HepG2 (cell line): ENCODE measurements around the gene MLLT10. TPM values are rescaled to one million over a fixed set of nuclear protein-coding genes. Genes with fewer than 3 reads are reported as not detected.

ENCODE experiments used
- CCDC6 ChIP-seq: sonication (generic); formaldehyde crosslinking; IDR thresholded peaks from 2 replicates; pipeline ENCODE4 v1.8.1; 2022; ENCODE audit warnings: mild to moderate bottlenecking, missing genetic modification reagents, moderate library complexity
- CREM ChIP-seq, 2 experiments: sonication (generic) in 1 of 2; formaldehyde crosslinking in 1 of 2; IDR thresholded peaks; 2 replicates each; pipeline versions ENCODE4 v1.4.0 to v1.6.1; 2016 to 2020; ENCODE audit warnings: antibody characterized with exemption in 1 of 2, mild to moderate bottlenecking in 1 of 2, missing genetic modification reagents in 1 of 2
- MAFF ChIP-seq: IDR thresholded peaks from 2 replicates; pipeline ENCODE4 v1.6.1; 2011; ENCODE audit warnings: low read depth, low read length, improper control_type of control experiment
- MAFG ChIP-seq: sonication (generic); formaldehyde crosslinking; IDR thresholded peaks from 2 replicates; pipeline ENCODE4 v1.5.1; 2020; ENCODE audit warnings: mild to moderate bottlenecking, missing genetic modification reagents
- MBNL3 ChIP-seq: fragments of 250-450 bp; sonication (Bioruptor Pico); conservative IDR thresholded peaks from 2 replicates; pipeline ENCODE4 v1.8.0; 2022; ENCODE audit warnings: mild to moderate bottlenecking, inconsistent platforms
- PCBP1 ChIP-seq: fragments of 200-400 bp; formaldehyde crosslinking; IDR thresholded peaks from 2 replicates; pipeline ENCODE4 v1.6.1; 2017; ENCODE audit warnings: mild to moderate bottlenecking, low read depth, low read length, borderline replicate concordance
- SRSF1 ChIP-seq: fragments of 200-400 bp; formaldehyde crosslinking; optimal IDR thresholded peaks from 2 replicates; pipeline ENCODE3; 2017; ENCODE audit warnings: mild to moderate bottlenecking, low read depth, low read length, moderate library complexity
- ZEB1 ChIP-seq: IDR thresholded peaks from 2 replicates; pipeline ENCODE4 v1.6.1; 2012; ENCODE audit warnings: mild to moderate bottlenecking, low read depth, inconsistent platforms; ENCODE audit not compliant: insufficient replicate concordance
- ZFX ChIP-seq: sonication (generic); formaldehyde crosslinking; IDR thresholded peaks from 2 replicates; pipeline ENCODE4 v1.4.0; 2020; ENCODE audit warnings: mild to moderate bottlenecking, low read depth, missing genetic modification reagents, moderate library complexity
- ZNF143 ChIP-seq: sonication (generic); formaldehyde crosslinking; IDR thresholded peaks from 2 replicates; pipeline ENCODE4 v1.4.0; 2020; ENCODE audit warnings: missing genetic modification reagents
- ZNF3 ChIP-seq: IDR thresholded peaks from 2 replicates; pipeline ENCODE4 v1.7.0; 2017; ENCODE audit warnings: inconsistent platforms
- polyA plus RNA-seq, 8 experiments: library from polyadenylated mRNA; depleted of rRNA in 3 of 8; stranded (reverse) in 7 of 8; unstranded in 1 of 8; fragments of >200 nt; fragmentation: Illumina TruSeq in 4 of 8; extraction: Trizol in 4 of 8; gene quantifications; 2 replicates each; pipeline versions ENCODE4 v1.2.1 to v1.2.3, GENCODE V29; 2011 to 2016; ENCODE audit warnings: low read depth in 4 of 8, missing spikeins in 1 of 8, mixed read lengths in 1 of 8; ENCODE audit not compliant: insufficient read depth in 1 of 8
- total RNA-seq, 5 experiments: library from RNA; depleted of rRNA; stranded (reverse); fragments of >200 nt; fragmentation: Illumina TruSeq; extraction: Trizol; gene quantifications; 2 replicates each; pipeline ENCODE4 v1.2.3, GENCODE V29; 2016; ENCODE audit warnings: low read depth in 1 of 5
- TF ChIP-seq, protein P1 (sequence below): sonication (generic); formaldehyde crosslinking; IDR thresholded peaks from 2 replicates; pipeline ENCODE4 v1.5.0; 2020; ENCODE audit warnings: mild to moderate bottlenecking, missing genetic modification reagents
- TF ChIP-seq, protein P2 (sequence below): sonication (generic); formaldehyde crosslinking; IDR thresholded peaks from 2 replicates; pipeline ENCODE4 v1.4.0; 2020; ENCODE audit warnings: mild to moderate bottlenecking, missing genetic modification reagents
- TF ChIP-seq, protein P3 (sequence below): sonication (generic); formaldehyde crosslinking; IDR thresholded peaks from 2 replicates; pipeline ENCODE4 v1.4.0; 2020; ENCODE audit warnings: missing genetic modification reagents
- TF ChIP-seq, protein P4 (sequence below): sonication (generic); formaldehyde crosslinking; IDR thresholded peaks from 2 replicates; pipeline ENCODE4 v1.4.0; 2020; ENCODE audit warnings: missing genetic modification reagents, borderline replicate concordance
- TF ChIP-seq, protein P5 (sequence below): sonication (generic); formaldehyde crosslinking; IDR thresholded peaks from 2 replicates; pipeline ENCODE4 v1.5.0; 2020; ENCODE audit warnings: mild to moderate bottlenecking, missing genetic modification reagents

MLLT10 gene
- total and polyA plus RNA-seq, 2 of the 13 experiments (the other 11 are each of a cell fraction or from before 2014, with no cell fraction given) = 51.3 to 84.1 TPM

DNA sequence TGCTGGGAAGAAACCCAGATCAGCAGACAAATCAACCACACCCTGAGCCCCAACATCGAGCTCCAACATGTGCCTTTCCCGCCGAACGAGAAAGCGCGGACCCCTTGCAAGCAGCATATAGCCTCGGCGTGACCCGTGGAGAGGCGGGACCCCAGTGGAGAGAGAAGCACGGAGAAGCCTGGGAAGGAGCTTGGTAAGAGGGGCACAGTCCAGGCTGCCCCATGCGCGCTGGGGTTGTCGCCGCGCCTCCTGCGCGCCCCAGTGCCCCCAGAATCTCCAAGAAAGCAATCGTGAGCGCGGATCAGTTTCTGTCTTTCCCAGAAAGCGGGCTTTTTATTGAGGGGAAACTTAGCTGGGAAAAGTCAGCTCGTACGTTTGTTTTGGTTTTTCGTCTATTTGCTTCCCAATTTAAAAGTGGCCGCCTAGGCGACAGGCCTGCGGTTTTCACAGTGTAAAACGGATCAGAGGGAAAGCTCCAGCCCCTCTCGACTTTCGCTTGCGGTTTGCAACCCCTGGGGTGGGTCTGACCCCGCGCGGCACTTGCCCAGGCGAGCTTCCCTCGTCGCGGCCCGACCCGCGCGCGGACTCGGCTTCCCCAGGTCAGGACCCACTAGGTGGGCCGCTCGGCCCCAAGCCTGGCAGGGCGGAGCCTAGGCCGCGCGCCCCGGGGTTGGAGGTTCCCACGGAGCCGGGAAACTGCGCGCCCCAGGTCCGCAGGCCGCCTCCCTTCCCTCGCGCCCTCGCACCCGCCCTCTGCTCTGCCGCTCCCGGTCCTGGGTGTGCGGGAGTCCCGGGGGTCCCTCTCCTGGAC, 39.6 kb upstream of the MLLT10 start (continued):
- TF ChIP-seq, protein P1, sequence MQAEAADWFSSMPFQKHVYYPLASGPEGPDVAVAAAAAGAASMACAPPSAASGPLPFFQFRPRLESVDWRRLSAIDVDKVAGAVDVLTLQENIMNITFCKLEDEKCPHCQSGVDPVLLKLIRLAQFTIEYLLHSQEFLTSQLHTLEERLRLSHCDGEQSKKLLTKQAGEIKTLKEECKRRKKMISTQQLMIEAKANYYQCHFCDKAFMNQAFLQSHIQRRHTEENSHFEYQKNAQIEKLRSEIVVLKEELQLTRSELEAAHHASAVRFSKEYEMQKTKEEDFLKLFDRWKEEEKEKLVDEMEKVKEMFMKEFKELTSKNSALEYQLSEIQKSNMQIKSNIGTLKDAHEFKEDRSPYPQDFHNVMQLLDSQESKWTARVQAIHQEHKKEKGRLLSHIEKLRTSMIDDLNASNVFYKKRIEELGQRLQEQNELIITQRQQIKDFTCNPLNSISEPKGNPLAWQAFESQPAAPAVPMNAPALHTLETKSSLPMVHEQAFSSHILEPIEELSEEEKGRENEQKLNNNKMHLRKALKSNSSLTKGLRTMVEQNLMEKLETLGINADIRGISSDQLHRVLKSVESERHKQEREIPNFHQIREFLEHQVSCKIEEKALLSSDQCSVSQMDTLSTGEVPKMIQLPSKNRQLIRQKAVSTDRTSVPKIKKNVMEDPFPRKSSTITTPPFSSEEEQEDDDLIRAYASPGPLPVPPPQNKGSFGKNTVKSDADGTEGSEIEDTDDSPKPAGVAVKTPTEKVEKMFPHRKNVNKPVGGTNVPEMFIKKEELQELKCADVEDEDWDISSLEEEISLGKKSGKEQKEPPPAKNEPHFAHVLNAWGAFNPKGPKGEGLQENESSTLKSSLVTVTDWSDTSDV (CRISPR knock-in tag) = 0 out of 2 replicates have a peak, but pooled peaks have one; percentile 31
- no peak for TF ChIP-seq ZNF143
- TF ChIP-seq CCDC6 (CRISPR knock-in tag) = peak; percentile 39; the same call in 1 of the 2 replicates
- TF ChIP-seq ZNF3 (CRISPR knock-in tag) = no peak
- TF ChIP-seq CREM (IDR thresholded peaks at IDR 0.05) = no peak
- TF ChIP-seq CREM (CRISPR knock-in tag; IDR thresholded peaks at IDR 0.05) = no peak
- TF ChIP-seq, protein P2, sequence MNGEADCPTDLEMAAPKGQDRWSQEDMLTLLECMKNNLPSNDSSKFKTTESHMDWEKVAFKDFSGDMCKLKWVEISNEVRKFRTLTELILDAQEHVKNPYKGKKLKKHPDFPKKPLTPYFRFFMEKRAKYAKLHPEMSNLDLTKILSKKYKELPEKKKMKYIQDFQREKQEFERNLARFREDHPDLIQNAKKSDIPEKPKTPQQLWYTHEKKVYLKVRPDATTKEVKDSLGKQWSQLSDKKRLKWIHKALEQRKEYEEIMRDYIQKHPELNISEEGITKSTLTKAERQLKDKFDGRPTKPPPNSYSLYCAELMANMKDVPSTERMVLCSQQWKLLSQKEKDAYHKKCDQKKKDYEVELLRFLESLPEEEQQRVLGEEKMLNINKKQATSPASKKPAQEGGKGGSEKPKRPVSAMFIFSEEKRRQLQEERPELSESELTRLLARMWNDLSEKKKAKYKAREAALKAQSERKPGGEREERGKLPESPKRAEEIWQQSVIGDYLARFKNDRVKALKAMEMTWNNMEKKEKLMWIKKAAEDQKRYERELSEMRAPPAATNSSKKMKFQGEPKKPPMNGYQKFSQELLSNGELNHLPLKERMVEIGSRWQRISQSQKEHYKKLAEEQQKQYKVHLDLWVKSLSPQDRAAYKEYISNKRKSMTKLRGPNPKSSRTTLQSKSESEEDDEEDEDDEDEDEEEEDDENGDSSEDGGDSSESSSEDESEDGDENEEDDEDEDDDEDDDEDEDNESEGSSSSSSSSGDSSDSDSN = peak; percentile 93; the same call in 1 of the 2 replicates
- TF ChIP-seq, protein P3, sequence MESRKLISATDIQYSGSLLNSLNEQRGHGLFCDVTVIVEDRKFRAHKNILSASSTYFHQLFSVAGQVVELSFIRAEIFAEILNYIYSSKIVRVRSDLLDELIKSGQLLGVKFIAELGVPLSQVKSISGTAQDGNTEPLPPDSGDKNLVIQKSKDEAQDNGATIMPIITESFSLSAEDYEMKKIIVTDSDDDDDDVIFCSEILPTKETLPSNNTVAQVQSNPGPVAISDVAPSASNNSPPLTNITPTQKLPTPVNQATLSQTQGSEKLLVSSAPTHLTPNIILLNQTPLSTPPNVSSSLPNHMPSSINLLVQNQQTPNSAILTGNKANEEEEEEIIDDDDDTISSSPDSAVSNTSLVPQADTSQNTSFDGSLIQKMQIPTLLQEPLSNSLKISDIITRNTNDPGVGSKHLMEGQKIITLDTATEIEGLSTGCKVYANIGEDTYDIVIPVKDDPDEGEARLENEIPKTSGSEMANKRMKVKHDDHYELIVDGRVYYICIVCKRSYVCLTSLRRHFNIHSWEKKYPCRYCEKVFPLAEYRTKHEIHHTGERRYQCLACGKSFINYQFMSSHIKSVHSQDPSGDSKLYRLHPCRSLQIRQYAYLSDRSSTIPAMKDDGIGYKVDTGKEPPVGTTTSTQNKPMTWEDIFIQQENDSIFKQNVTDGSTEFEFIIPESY (CRISPR knock-in tag) = peak; percentile 18; the same call in 1 of the 2 replicates
- TF ChIP-seq ZEB1 = no peak
- TF ChIP-seq ZFX (CRISPR knock-in tag) = peak; percentile 92
- TF ChIP-seq MAFF = no peak
- TF ChIP-seq, protein P4, sequence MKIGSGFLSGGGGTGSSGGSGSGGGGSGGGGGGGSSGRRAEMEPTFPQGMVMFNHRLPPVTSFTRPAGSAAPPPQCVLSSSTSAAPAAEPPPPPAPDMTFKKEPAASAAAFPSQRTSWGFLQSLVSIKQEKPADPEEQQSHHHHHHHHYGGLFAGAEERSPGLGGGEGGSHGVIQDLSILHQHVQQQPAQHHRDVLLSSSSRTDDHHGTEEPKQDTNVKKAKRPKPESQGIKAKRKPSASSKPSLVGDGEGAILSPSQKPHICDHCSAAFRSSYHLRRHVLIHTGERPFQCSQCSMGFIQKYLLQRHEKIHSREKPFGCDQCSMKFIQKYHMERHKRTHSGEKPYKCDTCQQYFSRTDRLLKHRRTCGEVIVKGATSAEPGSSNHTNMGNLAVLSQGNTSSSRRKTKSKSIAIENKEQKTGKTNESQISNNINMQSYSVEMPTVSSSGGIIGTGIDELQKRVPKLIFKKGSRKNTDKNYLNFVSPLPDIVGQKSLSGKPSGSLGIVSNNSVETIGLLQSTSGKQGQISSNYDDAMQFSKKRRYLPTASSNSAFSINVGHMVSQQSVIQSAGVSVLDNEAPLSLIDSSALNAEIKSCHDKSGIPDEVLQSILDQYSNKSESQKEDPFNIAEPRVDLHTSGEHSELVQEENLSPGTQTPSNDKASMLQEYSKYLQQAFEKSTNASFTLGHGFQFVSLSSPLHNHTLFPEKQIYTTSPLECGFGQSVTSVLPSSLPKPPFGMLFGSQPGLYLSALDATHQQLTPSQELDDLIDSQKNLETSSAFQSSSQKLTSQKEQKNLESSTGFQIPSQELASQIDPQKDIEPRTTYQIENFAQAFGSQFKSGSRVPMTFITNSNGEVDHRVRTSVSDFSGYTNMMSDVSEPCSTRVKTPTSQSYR (CRISPR knock-in tag) = no peak; the same call in 1 of the 2 replicates
- no peak for TF ChIP-seq PCBP1
- TF ChIP-seq, protein P5, sequence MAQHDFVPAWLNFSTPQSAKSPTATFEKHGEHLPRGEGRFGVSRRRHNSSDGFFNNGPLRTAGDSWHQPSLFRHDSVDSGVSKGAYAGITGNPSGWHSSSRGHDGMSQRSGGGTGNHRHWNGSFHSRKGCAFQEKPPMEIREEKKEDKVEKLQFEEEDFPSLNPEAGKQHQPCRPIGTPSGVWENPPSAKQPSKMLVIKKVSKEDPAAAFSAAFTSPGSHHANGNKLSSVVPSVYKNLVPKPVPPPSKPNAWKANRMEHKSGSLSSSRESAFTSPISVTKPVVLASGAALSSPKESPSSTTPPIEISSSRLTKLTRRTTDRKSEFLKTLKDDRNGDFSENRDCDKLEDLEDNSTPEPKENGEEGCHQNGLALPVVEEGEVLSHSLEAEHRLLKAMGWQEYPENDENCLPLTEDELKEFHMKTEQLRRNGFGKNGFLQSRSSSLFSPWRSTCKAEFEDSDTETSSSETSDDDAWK (CRISPR knock-in tag) = no peak
- no peak for TF ChIP-seq MBNL3 (CRISPR knock-in tag)
- no peak for TF ChIP-seq SRSF1
- no peak for TF ChIP-seq MAFG (CRISPR knock-in tag)
